Neural cell (in vitro differentiated cells): Measurements from ENCODE around the gene CERS1. TPM values are rescaled to one million over a fixed set of nuclear protein-coding genes. Genes with fewer than 3 reads are reported as not detected.

ENCODE experiments used
- H2AFZ ChIP-seq: fragments of 200-600, 300-800 bp; sonication (generic), shearing (Covaris generic); 2 replicates; pipeline ENCODE4 v1.6.0; 2014; ENCODE audit warnings: low read depth, mild to moderate bottlenecking, antibody characterized with exemption, low read length, moderate library complexity
- H3F3A ChIP-seq: fragments of 200-600 bp; shearing (Covaris generic); 2 replicates; pipeline ENCODE4 v1.6.1; 2016; ENCODE audit warnings: mild to moderate bottlenecking, moderate library complexity, mixed read lengths, antibody characterized with exemption, low read length; ENCODE audit not compliant: insufficient read depth, poor library complexity, severe bottlenecking
- H3K27ac ChIP-seq: fragments of 200-600, 300-800 bp; sonication (generic), shearing (Covaris generic); 2 replicates; pipeline ENCODE4 v1.5.1; 2014; ENCODE audit warnings: mild to moderate bottlenecking, low read length, moderate library complexity
- H3K27me3 ChIP-seq: fragments of 300-800, 200-600 bp; sonication (generic), shearing (Covaris generic); 2 replicates; pipeline ENCODE4 v1.6.0; 2014; ENCODE audit warnings: mild to moderate bottlenecking, low read depth, low read length, moderate library complexity; ENCODE audit not compliant: insufficient read depth
- H3K36me3 ChIP-seq: fragments of 300-800, 200-600 bp; sonication (generic), shearing (Covaris generic); 2 replicates; pipeline ENCODE4 v1.5.1; 2014; ENCODE audit warnings: mild to moderate bottlenecking, antibody characterized with exemption, low read length, moderate library complexity; ENCODE audit not compliant: insufficient read depth
- H3K4me2 ChIP-seq: fragments of 300-800, 200-600 bp; sonication (generic), shearing (Covaris generic); 2 replicates; pipeline ENCODE4 v1.6.0; 2014; ENCODE audit warnings: mild to moderate bottlenecking, low read length
- H3K4me3 ChIP-seq: fragments of 300-800, 200-600 bp; sonication (generic), shearing (Covaris generic); 2 replicates; pipeline ENCODE4 v1.5.1; 2014; ENCODE audit warnings: mild to moderate bottlenecking, low read length, moderate library complexity
- H3K79me2 ChIP-seq: fragments of 200-600 bp; shearing (Covaris generic); replicated peaks from 2 replicates; pipeline ENCODE4 v1.6.0; 2014; ENCODE audit warnings: mild to moderate bottlenecking, low read length, moderate library complexity; ENCODE audit not compliant: insufficient read depth
- H3K9ac ChIP-seq: fragments of 300-800, 200-600 bp; sonication (generic), shearing (Covaris generic); 2 replicates; pipeline ENCODE4 v1.6.1; 2016; ENCODE audit warnings: mild to moderate bottlenecking, low read length, mixed read lengths
- H3K9me2 ChIP-seq: fragments of 200-600 bp; shearing (Covaris generic); 2 replicates; pipeline ENCODE4 v1.6.1; 2016; ENCODE audit warnings: mild to moderate bottlenecking, low read length, mixed read lengths; ENCODE audit not compliant: insufficient read depth
- H3K9me3 ChIP-seq: fragments of 200-600, 300-800 bp; sonication (generic), shearing (Covaris generic); 2 replicates; pipeline ENCODE4 v1.6.1; 2016; ENCODE audit warnings: mild to moderate bottlenecking, mixed run types, low read length, moderate library complexity, mixed read lengths
- H4K20me1 ChIP-seq: fragments of 200-600 bp; shearing (Covaris generic); 2 replicates; pipeline ENCODE4 v1.6.1; 2016; ENCODE audit warnings: mild to moderate bottlenecking, mixed run types; ENCODE audit not compliant: insufficient read depth
- CTCF ChIP-seq: fragments of 450-650 bp; IDR thresholded peaks from 2 replicates; pipeline ENCODE4 v1.5.1; 2014; ENCODE audit warnings: antibody characterized with exemption, mild to moderate bottlenecking, moderate library complexity; ENCODE audit not compliant: poor library complexity, severe bottlenecking
- EP300 ChIP-seq: fragments of 450-650 bp; conservative IDR thresholded peaks from 2 replicates; pipeline ENCODE4 v1.6.1; 2014; ENCODE audit warnings: antibody characterized with exemption, mild to moderate bottlenecking, moderate library complexity; ENCODE audit not compliant: poor library complexity, severe bottlenecking
- EZH2 ChIP-seq: fragments of 200-600, 300-800 bp; shearing (Covaris generic), sonication (generic); IDR thresholded peaks from 2 replicates; pipeline ENCODE4 v1.6.1; 2014; ENCODE audit warnings: antibody characterized with exemption, low read length, borderline replicate concordance, mild to moderate bottlenecking; ENCODE audit not compliant: insufficient read depth, poor library complexity, severe bottlenecking
- MXI1 ChIP-seq: fragments of 450-650 bp; conservative IDR thresholded peaks from 2 replicates; pipeline ENCODE4 v1.6.1; 2014; ENCODE audit warnings: antibody characterized with exemption, mild to moderate bottlenecking; ENCODE audit not compliant: poor library complexity, severe bottlenecking
- POLR2AphosphoS5 ChIP-seq: IDR thresholded peaks from 2 replicates; pipeline ENCODE4 v1.6.1; 2012
- RAD21 ChIP-seq: fragments of 450-650 bp; conservative IDR thresholded peaks from 2 replicates; pipeline ENCODE4 v1.6.1; 2014; ENCODE audit warnings: antibody characterized with exemption, mild to moderate bottlenecking, moderate library complexity
- SMC3 ChIP-seq: fragments of 450-650 bp; conservative IDR thresholded peaks from 2 replicates; pipeline ENCODE4 v1.6.1; 2014; ENCODE audit warnings: antibody characterized with exemption, mild to moderate bottlenecking, moderate library complexity; ENCODE audit not compliant: poor library complexity
- TAF1 ChIP-seq: IDR thresholded peaks from 2 replicates; pipeline ENCODE4 v1.6.1; 2012; ENCODE audit warnings: low read depth
- polyA plus RNA-seq: library from polyadenylated mRNA; depleted of rRNA; stranded (reverse); fragments of >200 nt; gene quantifications from 2 replicates; pipeline ENCODE4 v1.2.3, GENCODE V29; 2014
- TF ChIP-seq, protein P1 (sequence below): IDR thresholded peaks from 2 replicates; pipeline ENCODE4 v1.6.1; 2012; ENCODE audit warnings: borderline replicate concordance

Gene CERS1
- polyA plus RNA-seq, 1 donor from 2014 or later, result 19.1 TPM

GRCh38 chr19:18881491-18881890 is 14.5 kb downstream of the CERS1 start:
- Histone ChIP-seq H3K36me3 (peaks cover 20% of the 10 kb centered on the region), H3K79me2 (no peaks in the 10 kb centered on the region), H3F3A (no peaks in the 10 kb centered on the region), H3K9me3 (no peaks in the 10 kb centered on the region), H3K4me2 (no peak overlapping the region), H3K27ac (no peak overlapping the region), H2AFZ (no peak overlapping the region), H4K20me1 (no peaks in the 10 kb centered on the region), H3K9me2 (no peaks in the 10 kb centered on the region), H3K4me3 (no peak overlapping the region), H3K9ac (no peak overlapping the region), H3K27me3 (no peaks in the 10 kb centered on the region)
- TF ChIP-seq SMC3 (no peak), POLR2AphosphoS5 (no peak), MXI1 (no peak), EP300 (no peak), RAD21 (no peak), TAF1 (no peak), CTCF (no peak), EZH2 (no peak)
- TF ChIP-seq, protein P1, sequence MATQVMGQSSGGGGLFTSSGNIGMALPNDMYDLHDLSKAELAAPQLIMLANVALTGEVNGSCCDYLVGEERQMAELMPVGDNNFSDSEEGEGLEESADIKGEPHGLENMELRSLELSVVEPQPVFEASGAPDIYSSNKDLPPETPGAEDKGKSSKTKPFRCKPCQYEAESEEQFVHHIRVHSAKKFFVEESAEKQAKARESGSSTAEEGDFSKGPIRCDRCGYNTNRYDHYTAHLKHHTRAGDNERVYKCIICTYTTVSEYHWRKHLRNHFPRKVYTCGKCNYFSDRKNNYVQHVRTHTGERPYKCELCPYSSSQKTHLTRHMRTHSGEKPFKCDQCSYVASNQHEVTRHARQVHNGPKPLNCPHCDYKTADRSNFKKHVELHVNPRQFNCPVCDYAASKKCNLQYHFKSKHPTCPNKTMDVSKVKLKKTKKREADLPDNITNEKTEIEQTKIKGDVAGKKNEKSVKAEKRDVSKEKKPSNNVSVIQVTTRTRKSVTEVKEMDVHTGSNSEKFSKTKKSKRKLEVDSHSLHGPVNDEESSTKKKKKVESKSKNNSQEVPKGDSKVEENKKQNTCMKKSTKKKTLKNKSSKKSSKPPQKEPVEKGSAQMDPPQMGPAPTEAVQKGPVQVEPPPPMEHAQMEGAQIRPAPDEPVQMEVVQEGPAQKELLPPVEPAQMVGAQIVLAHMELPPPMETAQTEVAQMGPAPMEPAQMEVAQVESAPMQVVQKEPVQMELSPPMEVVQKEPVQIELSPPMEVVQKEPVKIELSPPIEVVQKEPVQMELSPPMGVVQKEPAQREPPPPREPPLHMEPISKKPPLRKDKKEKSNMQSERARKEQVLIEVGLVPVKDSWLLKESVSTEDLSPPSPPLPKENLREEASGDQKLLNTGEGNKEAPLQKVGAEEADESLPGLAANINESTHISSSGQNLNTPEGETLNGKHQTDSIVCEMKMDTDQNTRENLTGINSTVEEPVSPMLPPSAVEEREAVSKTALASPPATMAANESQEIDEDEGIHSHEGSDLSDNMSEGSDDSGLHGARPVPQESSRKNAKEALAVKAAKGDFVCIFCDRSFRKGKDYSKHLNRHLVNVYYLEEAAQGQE, result no peak

DNA sequence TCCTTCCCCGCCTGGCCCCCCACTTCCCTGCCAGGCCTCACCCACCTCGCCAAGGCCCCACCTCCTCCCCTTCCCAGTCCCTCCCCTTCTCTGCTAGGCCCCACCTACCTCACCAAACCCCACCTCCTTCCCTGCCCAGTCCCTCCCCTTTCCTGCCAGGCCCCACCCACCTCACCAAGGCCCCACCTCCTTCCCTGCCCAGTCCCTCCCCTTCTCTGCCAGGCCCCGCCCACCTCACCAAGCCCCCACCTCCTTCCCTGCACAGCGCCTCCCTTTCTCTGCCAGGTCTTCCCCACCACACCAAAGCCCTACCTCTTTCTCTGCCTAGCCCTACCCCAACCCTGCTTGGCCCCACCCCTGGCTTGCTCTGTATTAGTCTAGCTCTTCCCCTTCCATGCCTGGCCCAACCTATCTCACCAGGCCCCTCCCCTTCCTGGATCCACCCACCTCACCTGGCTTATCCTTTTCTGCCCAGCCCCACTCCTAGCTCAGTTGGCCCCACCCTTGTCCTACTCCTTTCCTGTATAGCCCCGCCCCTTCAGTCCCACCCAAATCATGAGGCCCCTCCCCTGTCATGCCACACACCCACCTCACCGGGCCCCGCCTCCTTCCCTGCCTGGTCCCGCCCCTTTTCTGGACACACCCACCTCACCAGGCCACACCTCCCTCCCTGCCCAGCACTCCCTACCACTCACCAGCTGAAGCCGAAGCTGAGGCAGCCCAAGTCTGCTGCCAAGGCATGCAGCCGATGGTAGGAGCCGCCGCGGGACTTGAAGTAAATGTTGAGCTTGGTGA is 16.2 kb downstream of the CERS1 start:
- no peak overlapping the region for H2AFZ ChIP-seq

More for the DNA sequence above, 16.2 kb downstream of the CERS1 start:
- Histone ChIP-seq H3K4me3 (no peak overlapping the region), H3K9me2 (no peaks in the 10 kb centered on the region), H4K20me1 (no peaks in the 10 kb centered on the region), H3F3A (no peaks in the 10 kb centered on the region), H3K27me3 (no peaks in the 10 kb centered on the region), H3K9me3 (no peaks in the 10 kb centered on the region), H3K79me2 (no peaks in the 10 kb centered on the region), H3K4me2 (no peak overlapping the region), H3K36me3 (peaks cover 20% of the 10 kb centered on the region), H3K27ac (no peak overlapping the region), H3K9ac (no peak overlapping the region)
- TF ChIP-seq SMC3 (no peak), POLR2AphosphoS5 (no peak), CTCF (no peak), EZH2 (no peak), TAF1 (no peak), EP300 (no peak)
